Measurements from ENCODE around the gene LGALS1. TPM values are rescaled to one million over a fixed set of nuclear protein-coding genes. Genes with fewer than 3 reads are reported as not detected.
A peak's percentile ranks its signal among the peaks of the same experiment; 100 is the strongest.

LGALS1 gene
- total RNA-seq, 1 experiment from 2014 or later = 2,325 TPM

GRCh38 chr22:37643225-37643847 is 32.1 kb upstream of the LGALS1 start:
- Histone ChIP-seq H4K20me1 (ENCODE audit: low read length) (no peaks in the 10 kb centered on the region), H3K4me1 (ENCODE audit: insufficient read depth, low read length) (peaks cover 9% of the 10 kb centered on the region; the same call in 1 of the 2 replicates), H3K27me3 (ENCODE audit: low read length) (no peaks in the 10 kb centered on the region), H3K27ac (ENCODE audit: low read length) (no peak overlapping the region), H3K36me3 (ENCODE audit: low read depth, low read length) (no peaks in the 10 kb centered on the region), H3K9ac (ENCODE audit: low read length) (no peak overlapping the region), H3K4me3 (ENCODE audit: low read length) (no peak overlapping the region), H3K9me2 (replicated peaks; ENCODE audit: low read length) (no peaks in the 10 kb centered on the region), H3F3A (ENCODE audit: low read length, unreplicated experiment) (no peaks in the 10 kb centered on the region), H3K9me3 (ENCODE audit: low read length) (no peaks in the 10 kb centered on the region), H3K4me2 (ENCODE audit: low read length) (no peak overlapping the region), H2AFZ (ENCODE audit: low read length) (no peak overlapping the region), H3K79me2 (ENCODE audit: low read length) (0 out of 2 replicates have a peak, but pooled peaks cover 6% of the 10 kb centered on the region)
- no peak for TF ChIP-seq EZH2 (IDR thresholded peaks at IDR 0.05; ENCODE audit: low read length, unreplicated experiment)
- peak; percentile 82 for TF ChIP-seq CTCF (conservative IDR thresholded peaks at IDR 0.05; ENCODE audit: low read depth, low read length)
- DNase-seq = peak; percentile 80
- CTCF ChIA-PET = interaction anchor here (0.5 to 1.9 kb wide), 10 partner anchors 15 to 139 kb away, joined by 3 to 15 read pairs (median 3); partner anchors contain the start of genes GGA1 and PDXP
- POLR2A ChIA-PET (ENCODE audit: unreplicated experiment) = interaction anchor here (0.6 kb wide), 2 partner anchors 16 to 103 kb away, joined by 4 to 9 read pairs; no protein-coding TSS in a partner anchor
- BruUV-seq (replicated peaks) = no TSS peak
- ATAC-seq = peak; percentile 85
- intact Hi-C loops (cut with micrococcal nuclease) = loop anchor here (2.0 kb wide), 1 partner anchor 37 kb away; no protein-coding TSS in a partner anchor

- ChIA-PET CTCF (no interaction called here), POLR2A (ENCODE audit: unreplicated experiment) (no interaction called here)
- intact Hi-C loops (cut with micrococcal nuclease) = no loop called here
- peaks cover 3% of the 10 kb centered on the region; the same call in 1 of the 2 replicates for H3K36me3 ChIP-seq (ENCODE audit: low read depth, low read length)
- no peaks in the 10 kb centered on the region for H3K4me1 ChIP-seq (ENCODE audit: insufficient read depth, low read length)
- no TSS peak for BruUV-seq (replicated peaks)
- H3K9ac ChIP-seq (ENCODE audit: low read length) = no peak overlapping the region
- H3K9me2 ChIP-seq (replicated peaks; ENCODE audit: low read length) = no peaks in the 10 kb centered on the region
- DNase-seq = no peak
- no peak overlapping the region for H3K27ac ChIP-seq (ENCODE audit: low read length)
- no peak overlapping the region for H2AFZ ChIP-seq (ENCODE audit: low read length)
- no peaks in the 10 kb centered on the region for H3F3A ChIP-seq (ENCODE audit: low read length, unreplicated experiment)
- H3K4me3 ChIP-seq (ENCODE audit: low read length) = no peak overlapping the region
- TF ChIP-seq EZH2phosphoT487 (IDR thresholded peaks at IDR 0.05; ENCODE audit: borderline replicate concordance, low read length) = no peak
- ATAC-seq = no peak
- no peak overlapping the region for H3K4me2 ChIP-seq (ENCODE audit: low read length)
- H3K9me3 ChIP-seq (ENCODE audit: low read length) = no peaks in the 10 kb centered on the region
- no peaks in the 10 kb centered on the region for H4K20me1 ChIP-seq (ENCODE audit: low read length)
- no peaks in the 10 kb centered on the region for H3K27me3 ChIP-seq (ENCODE audit: low read length)
- no peaks in the 10 kb centered on the region for H3K79me2 ChIP-seq (ENCODE audit: low read length)
Observed at GRCh38 chr22:37647317-37647716, 28.1 kb upstream of the LGALS1 start.

GRCh38 chr22:37647928-37648327 is 27.5 kb upstream of the LGALS1 start:
- ATAC-seq (no peak), DNase-seq (no peak)
- ChIA-PET CTCF (no interaction called here), POLR2A (ENCODE audit: unreplicated experiment) (no interaction called here)
- no peak overlapping the region for H3K9ac ChIP-seq (ENCODE audit: low read length)
- peaks cover 3% of the 10 kb centered on the region; the same call in 1 of the 2 replicates for H3K36me3 ChIP-seq (ENCODE audit: low read depth, low read length)
- H4K20me1 ChIP-seq (ENCODE audit: low read length) = no peaks in the 10 kb centered on the region
- no peaks in the 10 kb centered on the region for H3K4me1 ChIP-seq (ENCODE audit: insufficient read depth, low read length)
- no peaks in the 10 kb centered on the region for H3K9me2 ChIP-seq (replicated peaks; ENCODE audit: low read length)
- no peaks in the 10 kb centered on the region for H3K79me2 ChIP-seq (ENCODE audit: low read length)
- intact Hi-C loops (cut with micrococcal nuclease) = no loop called here
- H3K27ac ChIP-seq (ENCODE audit: low read length) = no peak overlapping the region
- no peak overlapping the region for H3K4me2 ChIP-seq (ENCODE audit: low read length)
- BruUV-seq (replicated peaks) = no TSS peak
- no peaks in the 10 kb centered on the region for H3F3A ChIP-seq (ENCODE audit: low read length, unreplicated experiment)
- no peaks in the 10 kb centered on the region for H3K27me3 ChIP-seq (ENCODE audit: low read length)
- no peak overlapping the region for H2AFZ ChIP-seq (ENCODE audit: low read length)
- no peaks in the 10 kb centered on the region for H3K9me3 ChIP-seq (ENCODE audit: low read length)
- no peak for TF ChIP-seq EZH2 (IDR thresholded peaks at IDR 0.05; ENCODE audit: low read length, unreplicated experiment)
- TF ChIP-seq EZH2phosphoT487 (IDR thresholded peaks at IDR 0.05; ENCODE audit: borderline replicate concordance, low read length) = no peak
- TF ChIP-seq CTCF (conservative IDR thresholded peaks at IDR 0.05; ENCODE audit: low read depth, low read length) = no peak
- no peak overlapping the region for H3K4me3 ChIP-seq (ENCODE audit: low read length)
